ENCODE measurements around the gene LYZ.

LYZ gene

DNA sequence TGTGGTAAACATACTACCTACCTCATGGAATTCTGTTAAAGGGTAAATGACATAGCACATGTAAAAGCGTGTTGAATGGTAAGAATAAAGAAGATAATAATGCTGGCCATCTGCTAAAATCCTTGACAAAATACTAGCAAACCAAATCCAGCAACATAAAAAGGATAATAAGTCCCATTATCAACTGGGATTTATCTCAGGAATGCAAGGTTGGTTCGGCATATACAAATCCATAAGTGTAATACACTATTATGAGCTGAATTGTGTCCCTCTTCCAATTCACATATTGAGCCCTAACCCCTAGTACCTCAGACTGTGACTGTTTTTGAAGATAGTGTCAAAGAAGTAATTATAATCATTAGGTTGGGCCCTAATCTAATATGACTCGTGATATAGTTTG, 48.8 kb downstream of the LYZ start:
- H3K27ac ChIP-seq = no peak overlapping the region
- no peak for TF ChIP-seq Cebpa-rat (IDR thresholded peaks at IDR 0.05)
- H3K27me3 ChIP-seq = no peaks in the 10 kb centered on the region
- no peak overlapping the region for H3K9ac ChIP-seq
- no peaks in the 10 kb centered on the region for H4K20me1 ChIP-seq
- peaks cover 29 to 72% (median 55%) of the 10 kb centered on the region in 11 experiments; a peak in 21 of 22 replicates for H3K36me3 ChIP-seq
- peaks cover 18 to 32% (median 23%) of the 10 kb centered on the region in 11 experiments for H3K9me3 ChIP-seq (replicated peaks in 1 of 11)
- no peak overlapping the region for H3K4me2 ChIP-seq
- H3K4me1 ChIP-seq = no peaks in the 10 kb centered on the region
- no peak overlapping the region for H3K4me3 ChIP-seq

DNA sequence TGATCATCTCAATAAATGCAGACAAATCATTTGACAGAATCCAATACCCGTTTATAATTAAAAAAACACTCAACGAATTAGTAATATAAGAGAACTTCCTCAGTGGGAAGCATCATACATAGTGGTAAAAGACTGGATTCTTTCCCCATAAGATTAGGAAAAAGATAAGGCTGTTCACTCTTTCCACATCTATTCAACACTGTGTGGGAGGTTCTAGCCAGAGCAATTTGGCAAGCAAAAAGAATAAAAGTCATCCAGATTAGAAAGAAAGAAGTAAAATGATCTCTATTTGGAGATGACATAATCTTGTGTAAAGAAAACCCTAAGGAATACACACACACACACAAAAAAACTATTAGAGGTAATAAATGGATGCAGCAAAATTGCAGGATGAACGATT, 49.8 kb downstream of the LYZ start:
- Histone ChIP-seq H3K27ac (no peak overlapping the region), H3K4me1 (no peaks in the 10 kb centered on the region), H3K9me3 (replicated peaks in 1 of 11) (peaks cover 18 to 32% (median 23%) of the 10 kb centered on the region in 11 experiments), H3K4me2 (no peak overlapping the region), H3K9ac (no peak overlapping the region), H4K20me1 (no peaks in the 10 kb centered on the region), H3K4me3 (no peak overlapping the region), H3K27me3 (no peaks in the 10 kb centered on the region), H3K36me3 (peaks cover 23 to 68% (median 48%) of the 10 kb centered on the region in 11 experiments; a peak in 21 of 22 replicates)
- TF ChIP-seq Cebpa-rat (IDR thresholded peaks at IDR 0.05) = no peak

DNA sequence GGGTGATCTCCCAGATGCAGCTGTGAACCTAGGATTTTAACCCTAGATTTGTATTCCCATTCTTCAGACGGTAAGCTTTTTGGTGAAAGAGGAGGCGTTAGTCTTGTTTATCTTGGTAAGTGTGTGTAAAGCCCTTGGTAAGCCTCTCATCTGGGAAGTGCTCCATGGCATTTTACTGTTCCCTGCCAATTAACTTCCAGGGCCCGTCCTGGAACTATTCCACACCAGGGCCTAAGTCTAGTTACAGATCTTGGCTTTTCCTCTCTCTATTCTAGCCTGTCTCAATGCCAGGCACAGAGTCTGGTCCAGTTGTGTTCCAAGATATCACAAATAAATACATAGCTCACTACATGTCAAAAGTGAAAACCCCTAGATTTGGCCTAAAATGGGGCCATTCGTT, 53.8 kb downstream of the LYZ start:
- no peak overlapping the region for H3K27ac ChIP-seq
- no peak overlapping the region for H3K9ac ChIP-seq
- no peak for TF ChIP-seq Cebpa-rat (IDR thresholded peaks at IDR 0.05)
- peaks cover 7 to 12% (median 9%) of the 10 kb centered on the region in 11 experiments for H3K9me3 ChIP-seq (replicated peaks in 1 of 11)
- peaks cover 10 to 29% (median 17%) of the 10 kb centered on the region in 11 experiments; a peak in 21 of 22 replicates for H3K36me3 ChIP-seq
- H3K4me2 ChIP-seq = no peak overlapping the region
- H3K27me3 ChIP-seq = no peaks in the 10 kb centered on the region
- H4K20me1 ChIP-seq = no peaks in the 10 kb centered on the region
- H3K4me3 ChIP-seq = no peak overlapping the region
- H3K4me1 ChIP-seq = no peaks in the 10 kb centered on the region

All from BLaER1 treated with 17β-estradiol and CSF1 and Interleukin-3, amounts not matched to agents 10 nM and 100 nM (cell line).